HG02759 (cell line): ENCODE data around the gene C9orf85.

ENCODE experiments used
- ATAC-seq: cut with Tn5 transposase; IDR thresholded peaks from one replicate; pipeline ENCODE4 v1.9.1; 2021; ENCODE audit warnings: mild to moderate bottlenecking, moderate library complexity; ENCODE audit not compliant: unreplicated experiment

C9orf85 gene

DNA sequence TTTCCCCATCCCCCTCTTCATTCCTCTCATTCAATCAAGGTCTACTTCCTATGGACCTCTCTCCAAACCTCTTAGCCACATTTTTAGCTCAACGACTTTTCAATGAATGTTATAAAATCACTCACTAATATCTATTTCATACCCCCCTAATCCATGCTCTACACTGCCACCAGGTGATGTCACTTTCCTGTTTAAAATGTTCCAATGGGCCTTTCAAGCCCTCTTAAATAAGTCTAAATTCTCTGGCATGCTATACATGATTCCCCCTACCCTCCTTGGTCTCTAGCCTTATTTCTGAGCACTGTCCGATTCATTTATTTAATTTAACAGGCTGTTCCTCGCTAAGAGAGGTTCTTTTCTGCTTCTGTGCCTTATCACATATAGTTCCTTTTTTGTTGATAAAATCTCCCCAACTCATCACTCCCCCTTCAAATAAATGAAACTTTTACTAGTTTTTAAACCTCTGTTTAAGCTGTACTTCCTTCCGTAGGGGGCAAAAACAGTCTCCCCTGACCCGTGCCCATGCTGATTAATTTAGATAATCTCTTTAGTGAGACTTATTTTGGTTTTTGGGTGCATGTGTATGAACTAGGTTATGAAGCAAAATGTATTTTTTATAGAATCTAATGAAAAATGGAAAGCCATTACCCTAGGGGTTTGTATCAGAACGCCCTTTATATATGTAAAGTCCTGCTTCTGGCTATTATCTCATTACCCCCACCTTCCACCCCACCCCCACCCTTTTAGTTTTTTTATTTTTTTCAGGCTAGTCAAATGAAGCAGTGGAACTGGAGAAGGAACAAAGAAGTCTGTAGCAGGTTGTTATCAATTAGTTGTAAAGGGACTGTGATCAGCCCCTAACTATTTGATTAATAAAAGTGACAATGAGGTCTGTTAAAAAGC, 9.5 kb upstream of the C9orf85 start:
- no peak for ATAC-seq

DNA sequence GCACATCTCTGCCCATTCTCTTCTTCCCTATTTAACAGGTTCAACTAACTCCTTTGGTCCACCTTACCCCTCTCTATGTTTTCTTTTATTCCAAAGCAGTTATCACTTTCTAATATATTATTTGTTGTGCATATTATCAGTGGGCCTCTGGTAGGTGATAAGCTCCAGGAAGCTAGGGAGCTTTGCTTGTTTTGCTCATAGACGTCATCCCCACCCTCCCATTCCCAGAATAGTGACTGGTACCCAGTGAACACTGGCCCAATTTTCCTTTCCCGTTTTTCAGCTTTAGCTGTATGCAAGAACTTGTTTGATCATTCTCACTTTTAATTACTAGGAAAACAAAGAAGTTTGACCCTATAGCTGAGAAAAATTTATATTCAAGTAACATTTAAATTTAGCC, 7.4 kb upstream of the C9orf85 start:
- ATAC-seq, result no peak

DNA sequence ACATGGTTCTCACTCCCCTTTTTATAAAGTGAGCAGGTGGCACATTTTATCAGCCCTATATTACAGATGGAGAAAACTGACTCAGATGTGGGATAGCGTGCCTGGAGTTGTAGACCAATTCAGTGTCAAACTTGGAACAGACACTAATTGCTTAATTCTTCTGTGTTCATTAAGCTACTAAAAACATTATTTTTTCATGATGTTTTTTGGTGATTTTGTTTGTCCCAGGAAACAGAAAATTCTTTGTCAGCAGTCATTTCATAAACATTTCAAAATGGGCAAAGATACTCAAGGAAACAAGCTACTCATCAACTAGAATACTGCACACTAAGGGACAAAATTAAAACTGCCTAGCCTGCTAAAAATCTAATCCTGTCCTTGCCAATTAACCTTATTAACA, 2.6 kb upstream of the C9orf85 start:
- ATAC-seq, result no peak

DNA sequence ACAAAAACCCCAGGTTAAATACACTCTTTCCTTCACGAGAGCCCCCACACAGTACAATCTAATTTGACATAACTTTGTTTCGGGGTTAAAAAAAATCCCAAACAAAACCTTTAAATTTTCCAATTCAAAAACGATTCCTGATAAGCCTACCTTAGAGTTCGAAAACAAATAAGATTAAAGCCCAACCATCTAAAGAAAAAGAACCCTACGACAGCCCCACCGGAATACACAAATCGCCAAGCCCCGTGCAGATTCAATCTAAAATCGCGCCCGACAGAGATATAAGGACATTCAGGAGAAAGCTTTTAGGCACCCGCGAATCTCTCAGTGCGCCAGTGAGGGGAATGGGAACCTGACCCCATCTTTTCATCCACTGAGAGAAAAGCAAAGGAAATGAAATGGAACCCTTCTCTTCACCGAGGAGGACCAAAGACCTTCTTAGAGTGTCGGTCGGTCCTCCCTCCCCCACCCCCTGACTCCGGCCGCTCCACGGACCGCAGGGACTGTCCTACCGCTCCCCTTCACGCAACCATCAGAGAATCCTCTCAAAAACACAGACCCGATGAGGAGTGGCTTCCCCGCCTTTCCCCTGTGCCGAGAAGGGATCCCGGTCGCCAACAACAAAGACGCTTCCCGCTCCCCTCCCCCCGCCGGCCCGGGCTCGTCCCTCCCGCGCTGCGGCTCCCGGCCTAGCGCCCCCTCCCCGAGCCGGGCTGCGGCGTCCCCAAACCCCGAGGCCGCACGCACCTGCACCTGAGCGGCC, 1.4 kb upstream of the C9orf85 start:
- peak; percentile 12 for ATAC-seq

DNA sequence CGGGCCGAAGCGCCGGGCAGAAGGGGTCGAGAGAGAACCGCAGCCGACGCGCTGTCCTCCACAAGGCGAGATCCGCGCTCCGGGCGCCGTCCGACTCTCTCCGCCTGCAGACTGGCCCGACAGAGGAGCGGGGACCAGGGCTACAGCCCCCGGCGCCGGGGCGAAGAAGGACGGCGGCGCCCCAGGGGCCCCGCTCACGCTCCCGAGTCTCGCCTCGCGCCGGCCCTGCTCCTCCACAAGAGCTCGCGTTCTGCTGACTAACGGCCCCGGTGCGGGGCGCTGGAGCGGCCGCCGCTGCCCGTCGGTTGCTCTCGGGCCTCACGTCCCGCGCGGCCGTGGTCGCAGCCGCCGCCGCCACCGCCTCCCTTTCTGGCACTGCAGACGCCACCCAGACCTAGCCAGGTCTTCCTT, 784 bp upstream of the C9orf85 start:
- ATAC-seq, result peak; percentile 21

- ATAC-seq, result no peak
Measured at GRCh38 chr9:71911908-71912335, 483 bp downstream of the C9orf85 start.

- ATAC-seq, result no peak
Measured at GRCh38 chr9:71915495-71915894, 4.1 kb downstream of the C9orf85 start.

GRCh38 chr9:71916834-71917534, 5.5 kb downstream of the C9orf85 start:
- peak; percentile 96 for ATAC-seq

DNA sequence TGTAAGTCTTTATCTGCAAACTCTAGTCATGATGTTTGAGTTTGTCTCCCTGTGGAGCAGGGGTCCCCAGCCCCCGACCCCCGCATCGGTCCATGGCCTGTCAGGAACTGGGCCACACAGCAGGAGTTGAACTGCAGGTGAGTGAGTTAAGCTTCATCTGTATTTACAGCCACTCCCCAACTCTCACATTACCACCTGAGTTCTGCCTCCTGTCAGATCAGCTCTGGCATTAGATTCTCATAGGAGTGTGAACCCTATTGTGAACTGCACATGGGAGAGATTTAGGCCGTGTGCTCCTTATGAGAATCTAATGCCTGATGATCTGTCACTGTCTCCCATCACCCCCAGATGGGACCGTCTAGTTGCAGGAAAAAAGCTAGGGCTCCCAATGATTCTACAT, 7.0 kb downstream of the C9orf85 start:
- ATAC-seq, result no peak

DNA sequence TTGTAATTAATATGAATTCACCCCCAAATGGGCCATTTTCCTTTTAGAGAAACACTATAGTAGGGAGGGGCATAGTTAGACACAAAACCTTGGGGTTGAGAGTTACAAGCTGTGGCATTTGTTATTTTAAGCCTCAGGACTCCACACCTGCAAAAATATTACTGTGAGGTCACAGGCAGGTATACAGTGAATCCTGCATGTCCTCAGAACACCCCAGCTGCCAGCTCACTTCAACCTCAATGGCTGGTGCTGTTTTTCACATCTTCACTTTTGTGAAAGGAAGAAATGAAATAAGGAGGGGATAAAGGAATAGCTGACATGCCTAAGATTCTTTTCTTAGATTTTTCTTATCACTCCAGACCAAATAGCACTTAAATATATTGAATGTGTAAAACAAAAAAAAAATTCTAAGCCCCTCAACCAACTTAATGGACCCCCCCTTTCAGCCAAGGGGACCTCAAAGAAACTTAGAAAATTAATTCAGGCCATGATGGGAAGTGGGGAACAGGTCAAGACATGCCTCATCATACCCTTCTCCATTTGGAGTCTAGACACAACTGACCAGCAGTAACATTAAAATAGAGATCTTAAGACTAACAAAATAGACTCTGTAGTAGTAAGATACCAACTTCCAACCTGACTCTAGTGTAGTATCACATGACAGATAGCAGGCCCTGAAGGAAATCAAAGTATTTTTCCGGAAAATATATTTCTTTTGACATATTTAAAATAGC, 9.2 kb downstream of the C9orf85 start:
- no peak for ATAC-seq

- no peak for ATAC-seq
Measured at GRCh38 chr9:71921190-71921814, 9.9 kb downstream of the C9orf85 start.

- ATAC-seq, result no peak
Measured at GRCh38 chr9:71924576-71924975, 13.1 kb downstream of the C9orf85 start.

GRCh38 chr9:71925834-71926233, 14.4 kb downstream of the C9orf85 start:
- ATAC-seq, result no peak

GRCh38 chr9:71928376-71928775, 16.9 kb downstream of the C9orf85 start:
- no peak for ATAC-seq

GRCh38 chr9:71928806-71929205, 17.4 kb downstream of the C9orf85 start:
- ATAC-seq, result no peak

DNA sequence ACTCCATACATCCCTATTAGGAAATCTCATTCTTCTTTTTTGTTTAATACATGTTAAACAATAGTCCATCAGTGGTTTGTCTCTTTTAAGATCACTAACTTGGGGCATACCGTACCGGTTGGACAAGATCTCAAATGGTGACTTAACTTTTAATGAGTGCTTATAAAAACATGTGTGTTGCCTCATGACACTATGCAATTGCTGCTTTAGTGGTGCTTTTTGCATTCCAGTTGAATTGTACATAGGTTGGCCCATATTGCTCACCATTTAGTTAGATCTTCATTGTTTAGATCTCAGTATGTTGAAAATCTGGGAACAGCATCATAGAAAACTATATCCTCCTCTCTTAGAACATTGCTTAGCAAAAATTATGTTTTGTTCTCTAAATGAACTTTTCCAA, 17.8 kb downstream of the C9orf85 start:
- ATAC-seq, result no peak

DNA sequence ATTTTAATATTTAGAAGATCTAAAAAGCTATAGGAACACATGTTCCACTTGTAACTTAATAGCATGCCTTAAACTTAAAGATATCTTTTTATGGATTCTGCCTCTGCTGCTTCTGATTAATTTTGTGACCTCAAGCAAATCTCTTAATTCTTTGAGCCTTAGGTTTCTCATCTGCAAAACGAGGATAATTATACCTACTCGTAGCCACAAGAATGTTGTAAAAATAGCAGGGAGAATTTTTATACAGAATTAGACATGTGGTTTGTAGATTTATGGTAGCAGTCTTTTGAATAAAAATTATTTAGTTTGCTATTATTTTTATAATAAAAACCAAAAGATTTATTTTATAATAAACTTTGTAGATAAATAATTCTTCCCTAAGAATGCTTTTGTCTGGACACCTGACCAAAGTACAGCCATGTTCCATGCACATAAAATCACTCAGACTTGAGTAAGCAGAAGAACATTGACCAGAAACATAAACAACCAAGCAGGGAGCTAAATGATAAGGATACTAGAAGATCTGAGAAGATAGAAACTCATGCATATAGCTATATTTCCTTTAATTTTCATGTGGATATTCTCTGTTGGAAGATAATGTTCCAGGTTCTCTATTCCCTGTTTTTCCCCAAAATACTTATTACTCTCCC, 18.5 kb downstream of the C9orf85 start:
- no peak for ATAC-seq

DNA sequence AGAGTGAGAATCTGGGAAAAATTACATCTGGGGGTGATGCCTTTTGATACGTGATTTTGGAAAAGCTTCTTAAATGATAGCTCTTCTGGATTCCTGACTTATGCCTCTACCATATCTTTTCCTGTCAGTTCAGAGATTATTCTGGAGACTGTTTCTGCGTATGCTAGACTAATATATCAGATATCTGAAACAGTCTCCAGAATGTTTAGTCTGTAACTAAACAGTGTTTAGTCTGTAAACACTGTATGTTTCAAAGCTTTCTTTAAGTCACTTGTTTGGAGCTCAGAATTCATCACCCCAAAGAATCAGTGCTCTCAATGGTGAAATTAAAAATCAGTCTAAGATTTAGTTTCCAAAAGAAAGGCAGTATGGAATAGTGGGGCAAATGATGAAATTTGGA, 19.7 kb downstream of the C9orf85 start:
- ATAC-seq, result no peak

DNA sequence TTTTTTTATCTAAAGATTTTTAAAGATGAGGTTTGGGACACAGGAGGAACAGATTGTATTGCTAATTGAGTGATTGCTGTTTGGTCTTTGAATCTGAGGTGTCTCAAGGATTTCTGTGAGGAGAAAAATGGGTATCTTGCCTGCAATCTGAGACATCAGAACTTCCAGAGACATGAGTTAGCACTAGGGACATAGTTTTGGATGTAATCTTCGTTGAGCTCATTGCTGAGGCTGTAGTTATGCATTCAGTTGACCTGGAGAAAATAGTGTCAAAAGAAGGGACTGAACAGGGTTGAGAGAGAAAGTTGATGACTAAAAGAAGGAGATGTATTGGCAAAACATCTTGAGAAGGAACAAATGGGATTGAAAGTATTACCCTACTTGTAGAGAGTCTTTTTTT, 24.6 kb downstream of the C9orf85 start:
- no peak for ATAC-seq
